SJCRH30 (cell line): Measurements from ENCODE around the gene IFNB1. TPM values are rescaled to one million over a fixed set of nuclear protein-coding genes. Genes with fewer than 3 reads are reported as not detected.

ENCODE experiments used
- DNase-seq, 2 experiments: peaks; one replicate each; pipeline ENCODE4 v3.0.0-alpha.2; 2015 to 2020
- H3K27ac ChIP-seq: fragments of 250-450 bp; sonication (Bioruptor Pico); 2 replicates; pipeline ENCODE4 v1.5.1; 2020; ENCODE audit warnings: mild to moderate bottlenecking, moderate library complexity
- H3K27me3 ChIP-seq: fragments of 250-450 bp; sonication (Bioruptor Pico); 2 replicates; pipeline ENCODE4 v1.5.1; 2020; ENCODE audit warnings: mild to moderate bottlenecking, moderate library complexity
- H3K36me3 ChIP-seq: fragments of 250-450 bp; sonication (Bioruptor Pico); 2 replicates; pipeline ENCODE4 v1.5.1; 2020; ENCODE audit warnings: mild to moderate bottlenecking, moderate library complexity
- H3K4me1 ChIP-seq: fragments of 250-450 bp; sonication (Bioruptor Pico); 2 replicates; pipeline ENCODE4 v1.5.1; 2020; ENCODE audit warnings: mild to moderate bottlenecking, moderate library complexity
- H3K4me3 ChIP-seq: fragments of 250-450 bp; sonication (Bioruptor Pico); 2 replicates; pipeline ENCODE4 v1.5.1; 2020; ENCODE audit warnings: mild to moderate bottlenecking, moderate library complexity
- H3K9me3 ChIP-seq: fragments of 250-450 bp; sonication (Bioruptor Pico); replicated peaks from 2 replicates; pipeline ENCODE4 v1.5.1; 2020; ENCODE audit warnings: mild to moderate bottlenecking, moderate library complexity
- total RNA-seq: library from RNA; depleted of rRNA; stranded (reverse); fragments of >200 nt; shearing (Covaris generic); gene quantifications from 2 replicates; pipeline ENCODE4 v1.2.3, GENCODE V29; 2014

Gene IFNB1
- total RNA-seq, 1 experiment from 2014 or later, result not detected

- no peaks in the 10 kb centered on the region for H3K4me1 ChIP-seq
- H3K27me3 ChIP-seq, result no peaks in the 10 kb centered on the region
- H3K36me3 ChIP-seq, result no peaks in the 10 kb centered on the region
- no peak overlapping the region for H3K4me3 ChIP-seq
- DNase-seq, result no peak
- H3K27ac ChIP-seq, result no peak overlapping the region
- H3K9me3 ChIP-seq, result no peaks in the 10 kb centered on the region
These were observed 6.6 kb upstream of the IFNB1 start for GRCh38 chr9:21084242-21084850.

- no peak for DNase-seq
These were observed 4.9 kb upstream of the IFNB1 start for GRCh38 chr9:21082671-21083070.

GRCh38 chr9:21081999-21082398 lies 4.3 kb upstream of the IFNB1 start:
- H3K36me3 ChIP-seq, result no peaks in the 10 kb centered on the region
- H3K27ac ChIP-seq, result no peak overlapping the region
- no peaks in the 10 kb centered on the region for H3K27me3 ChIP-seq
- no peak for DNase-seq
- H3K9me3 ChIP-seq, result no peaks in the 10 kb centered on the region
- H3K4me3 ChIP-seq, result no peak overlapping the region
- no peaks in the 10 kb centered on the region for H3K4me1 ChIP-seq

More at GRCh38 chr9:21082671-21083070, 4.9 kb upstream of the IFNB1 start:
- Histone ChIP-seq H3K27ac (no peak overlapping the region), H3K4me1 (no peaks in the 10 kb centered on the region), H3K27me3 (no peaks in the 10 kb centered on the region), H3K4me3 (no peak overlapping the region), H3K36me3 (no peaks in the 10 kb centered on the region), H3K9me3 (no peaks in the 10 kb centered on the region)

- DNase-seq, result no peak
- Histone ChIP-seq H3K9me3 (no peaks in the 10 kb centered on the region), H3K27me3 (no peaks in the 10 kb centered on the region)
These were observed 3.7 kb upstream of the IFNB1 start for GRCh38 chr9:21081451-21081850.

GRCh38 chr9:21080793-21081192 lies 3.1 kb upstream of the IFNB1 start:
- Histone ChIP-seq H3K27ac (no peak overlapping the region), H3K4me3 (no peak overlapping the region), H3K36me3 (no peaks in the 10 kb centered on the region), H3K4me1 (no peaks in the 10 kb centered on the region), H3K27me3 (no peaks in the 10 kb centered on the region), H3K9me3 (no peaks in the 10 kb centered on the region)
- no peak for DNase-seq

More at GRCh38 chr9:21081451-21081850, 3.7 kb upstream of the IFNB1 start:
- H3K4me1 ChIP-seq, result no peaks in the 10 kb centered on the region
- H3K36me3 ChIP-seq, result no peaks in the 10 kb centered on the region
- H3K27ac ChIP-seq, result no peak overlapping the region
- no peak overlapping the region for H3K4me3 ChIP-seq

GRCh38 chr9:21078702-21079101 lies 960 bp upstream of the IFNB1 start:
- no peak overlapping the region for H3K4me3 ChIP-seq
- H3K36me3 ChIP-seq, result no peaks in the 10 kb centered on the region
- no peaks in the 10 kb centered on the region for H3K9me3 ChIP-seq
- H3K27ac ChIP-seq, result no peak overlapping the region
- H3K4me1 ChIP-seq, result no peaks in the 10 kb centered on the region
- no peaks in the 10 kb centered on the region for H3K27me3 ChIP-seq
- no peak for DNase-seq

- Histone ChIP-seq H3K36me3 (no peaks in the 10 kb centered on the region), H3K4me1 (no peaks in the 10 kb centered on the region), H3K9me3 (no peaks in the 10 kb centered on the region), H3K27ac (no peak overlapping the region), H3K27me3 (no peaks in the 10 kb centered on the region), H3K4me3 (no peak overlapping the region)
- no peak for DNase-seq
These were observed 2.3 kb downstream of the IFNB1 start for GRCh38 chr9:21075484-21075883.

GRCh38 chr9:21070906-21071305 lies 6.8 kb downstream of the IFNB1 start:
- Histone ChIP-seq H3K36me3 (no peaks in the 10 kb centered on the region), H3K4me3 (no peak overlapping the region), H3K27ac (no peak overlapping the region), H3K9me3 (no peaks in the 10 kb centered on the region), H3K27me3 (no peaks in the 10 kb centered on the region; the same call in 1 of the 2 replicates), H3K4me1 (no peaks in the 10 kb centered on the region)
- no peak for DNase-seq

GRCh38 chr9:21070171-21070571 lies 7.6 kb downstream of the IFNB1 start:
- no peaks in the 10 kb centered on the region; the same call in 1 of the 2 replicates for H3K27me3 ChIP-seq
- no peak overlapping the region for H3K27ac ChIP-seq
- no peaks in the 10 kb centered on the region for H3K9me3 ChIP-seq
- H3K36me3 ChIP-seq, result no peaks in the 10 kb centered on the region
- peak; percentile 3 to 18 for DNase-seq
- no peaks in the 10 kb centered on the region for H3K4me1 ChIP-seq
- no peak overlapping the region for H3K4me3 ChIP-seq

- no peak overlapping the region for H3K27ac ChIP-seq
- no peaks in the 10 kb centered on the region for H3K9me3 ChIP-seq
- no peaks in the 10 kb centered on the region for H3K27me3 ChIP-seq
- H3K4me1 ChIP-seq, result no peaks in the 10 kb centered on the region
- H3K36me3 ChIP-seq, result no peaks in the 10 kb centered on the region
- no peak overlapping the region for H3K4me3 ChIP-seq
- DNase-seq, result no peak
These were observed 16.7 kb downstream of the IFNB1 start for GRCh38 chr9:21060919-21061561.

GRCh38 chr9:21056931-21057330 lies 20.8 kb downstream of the IFNB1 start:
- Histone ChIP-seq H3K9me3 (no peaks in the 10 kb centered on the region), H3K4me3 (no peak overlapping the region), H3K27ac (no peak overlapping the region), H3K4me1 (no peaks in the 10 kb centered on the region), H3K36me3 (no peaks in the 10 kb centered on the region), H3K27me3 (no peaks in the 10 kb centered on the region)
- peak; percentile 5 to 31 for DNase-seq

GRCh38 chr9:21053851-21054250 lies 23.9 kb downstream of the IFNB1 start:
- Histone ChIP-seq H3K4me1 (no peaks in the 10 kb centered on the region), H3K9me3 (no peaks in the 10 kb centered on the region), H3K36me3 (no peaks in the 10 kb centered on the region), H3K27me3 (no peaks in the 10 kb centered on the region), H3K4me3 (no peak overlapping the region), H3K27ac (no peak overlapping the region)
- DNase-seq, result no peak

- no peak for DNase-seq
- Histone ChIP-seq H3K9me3 (no peaks in the 10 kb centered on the region), H3K36me3 (no peaks in the 10 kb centered on the region), H3K27ac (no peak overlapping the region), H3K27me3 (no peaks in the 10 kb centered on the region), H3K4me1 (no peaks in the 10 kb centered on the region), H3K4me3 (no peak overlapping the region)
These were observed 30.5 kb downstream of the IFNB1 start for GRCh38 chr9:21047281-21047691.

- Histone ChIP-seq H3K27ac (no peak overlapping the region), H3K27me3 (no peaks in the 10 kb centered on the region), H3K9me3 (no peaks in the 10 kb centered on the region), H3K36me3 (no peaks in the 10 kb centered on the region), H3K4me3 (no peak overlapping the region), H3K4me1 (no peaks in the 10 kb centered on the region)
- no peak for DNase-seq
These were observed 33.9 kb downstream of the IFNB1 start for GRCh38 chr9:21043841-21044240.

GRCh38 chr9:21042466-21042865 lies 35.3 kb downstream of the IFNB1 start:
- no peak for DNase-seq

GRCh38 chr9:21039302-21039701 lies 38.4 kb downstream of the IFNB1 start:
- Histone ChIP-seq H3K27me3 (no peaks in the 10 kb centered on the region), H3K4me1 (no peaks in the 10 kb centered on the region), H3K27ac (no peak overlapping the region), H3K4me3 (no peak overlapping the region), H3K36me3 (no peaks in the 10 kb centered on the region), H3K9me3 (no peaks in the 10 kb centered on the region)
- DNase-seq, result no peak

More at GRCh38 chr9:21042466-21042865, 35.3 kb downstream of the IFNB1 start:
- Histone ChIP-seq H3K27ac (no peak overlapping the region), H3K36me3 (no peaks in the 10 kb centered on the region), H3K27me3 (no peaks in the 10 kb centered on the region), H3K4me3 (no peak overlapping the region), H3K4me1 (no peaks in the 10 kb centered on the region), H3K9me3 (no peaks in the 10 kb centered on the region)
